Sigmoid colon (tissue), 4 donors: ENCODE measurements around the gene RTKN.

ENCODE experiments used
- CTCF ChIP-seq, 4 experiments: fragments of 450-650 bp in 3 of 4; fragments of 200-600 bp in 1 of 4; IDR thresholded peaks; one replicate each; pipeline ENCODE4 v1.5.1; 2016 to 2019; ENCODE audit warnings: antibody characterized with exemption in 4 of 4, mild to moderate bottlenecking in 3 of 4, moderate library complexity in 2 of 4
- POLR2AphosphoS5 ChIP-seq, 4 donors: sonication (generic); formaldehyde crosslinking; IDR thresholded peaks; one replicate each; pipeline ENCODE4 v1.6.1; 2017; ENCODE audit warnings: antibody characterized with exemption in 4 of 4

DNA sequence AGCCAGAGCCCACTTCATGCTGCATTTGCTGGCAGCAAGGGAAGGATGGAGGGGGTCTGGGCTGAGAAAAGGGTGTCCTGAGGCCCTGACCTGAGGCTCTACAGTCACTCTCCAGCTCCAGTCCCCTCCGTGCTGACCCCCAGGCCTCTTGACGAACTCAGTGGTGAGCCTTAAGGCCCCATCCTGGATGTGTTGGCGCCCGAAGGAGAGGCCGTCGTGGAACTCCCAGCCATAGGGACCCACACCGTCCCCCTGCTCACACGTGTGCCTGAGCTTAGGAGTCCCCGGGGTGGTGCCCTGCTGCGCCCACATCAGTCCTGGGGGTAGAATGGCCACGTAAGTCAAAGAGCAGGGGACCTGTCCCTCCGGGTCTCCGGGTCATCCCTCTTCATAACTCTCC is 22.7 kb upstream of the RTKN start:
- TF ChIP-seq CTCF (IDR thresholded peaks at IDR 0.05) (no peak), POLR2AphosphoS5 (IDR thresholded peaks at IDR 0.05) (no peak)
